ENCODE data around the gene FUT3. TPM values are rescaled to one million over a fixed set of nuclear protein-coding genes. Genes with fewer than 3 reads are reported as not detected.

FUT3 gene
- total RNA-seq, 2 donors from 2014 or later = 260 to 272 TPM

GRCh38 chr19:5806905-5807304, 44.3 kb downstream of the FUT3 start:
- no peak overlapping the region for H3K27ac ChIP-seq
- intact Hi-C loops (cut with DNase I) = loop anchor here (10.0 kb wide), 1 partner anchor 218 kb away; no protein-coding TSS in a partner anchor
- peaks cover 4% of the 10 kb centered on the region for H3K4me1 ChIP-seq
- H3K9ac ChIP-seq (ENCODE audit: low read depth in 2 of 2, low read length in 2 of 2) = no peak overlapping the region
- no peak for DNase-seq
- H3K4me3 ChIP-seq = no peak overlapping the region
- H3K9me3 ChIP-seq = no peaks in the 10 kb centered on the region
- H3K27me3 ChIP-seq = no peaks in the 10 kb centered on the region
- TF ChIP-seq CTCF (IDR thresholded peaks at IDR 0.05) = no peak
- no peaks in the 10 kb centered on the region for H3K36me3 ChIP-seq

GRCh38 chr19:5806133-5806489, 45.1 kb downstream of the FUT3 start:
- H3K4me1 ChIP-seq = peaks cover 4% of the 10 kb centered on the region
- TF ChIP-seq CTCF (IDR thresholded peaks at IDR 0.05) = peak; percentile 35
- DNase-seq = no peak
- no peak overlapping the region for H3K27ac ChIP-seq
- no peaks in the 10 kb centered on the region for H3K27me3 ChIP-seq
- H3K4me3 ChIP-seq = no peak overlapping the region
- no peak overlapping the region for H3K9ac ChIP-seq (ENCODE audit: low read depth in 2 of 2, low read length in 2 of 2)
- H3K9me3 ChIP-seq = no peaks in the 10 kb centered on the region
- no peaks in the 10 kb centered on the region for H3K36me3 ChIP-seq
- intact Hi-C loops (cut with DNase I) = loop anchor here (10.0 kb wide), 1 partner anchor 219 kb away; no protein-coding TSS in a partner anchor

GRCh38 chr19:5805462-5806132, 45.7 kb downstream of the FUT3 start:
- Histone ChIP-seq H3K4me3 (peak overlapping the region; percentile 19), H3K9me3 (no peaks in the 10 kb centered on the region), H3K36me3 (no peaks in the 10 kb centered on the region), H3K9ac (ENCODE audit: low read depth in 2 of 2, low read length in 2 of 2) (peak overlapping the region in 1 of 2 donors; percentile 34), H3K27ac (no peak overlapping the region), H3K4me1 (peaks cover 4% of the 10 kb centered on the region), H3K27me3 (no peaks in the 10 kb centered on the region)
- intact Hi-C loops (cut with DNase I) = loop anchor here (2.0 to 10.0 kb wide), 2 partner anchors 87 to 219 kb away; no protein-coding TSS in a partner anchor
- peak; percentile 79 for DNase-seq
- TF ChIP-seq CTCF (IDR thresholded peaks at IDR 0.05) = peak; percentile 79

GRCh38 chr19:5804516-5805461, 46.5 kb downstream of the FUT3 start, which contains the start of gene NRTN:
TSS of gene NRTN (plus strand) at chr19:5805067. CDS start at chr19:5824166, 19,099 bp downstream.
- TF ChIP-seq CTCF (IDR thresholded peaks at IDR 0.05) = no peak
- H3K9me3 ChIP-seq = no peaks in the 10 kb centered on the region
- H3K36me3 ChIP-seq = no peaks in the 10 kb centered on the region
- H3K9ac ChIP-seq (ENCODE audit: low read depth in 2 of 2, low read length in 2 of 2) = peak within 1 kb of the TSS in 1 of 2 donors; percentile 34
- intact Hi-C loops (cut with DNase I) = loop anchor here (2.0 to 10.0 kb wide), 2 partner anchors 88 to 220 kb away; no protein-coding TSS in a partner anchor
- no peaks in the 10 kb centered on the region for H3K27me3 ChIP-seq
- H3K27ac ChIP-seq = no peak within 1 kb of the TSS
- H3K4me1 ChIP-seq = peaks cover 4% of the 10 kb centered on the region
- DNase-seq = peak; percentile 67
- peak within 1 kb of the TSS; percentile 32 for H3K4me3 ChIP-seq

- H3K4me3 ChIP-seq = peak overlapping the region; percentile 32
- H3K9ac ChIP-seq (ENCODE audit: low read depth in 2 of 2, low read length in 2 of 2) = peak overlapping the region in 1 of 2 donors; percentile 9
- no peaks in the 10 kb centered on the region for H3K9me3 ChIP-seq
- no peaks in the 10 kb centered on the region for H3K36me3 ChIP-seq
- intact Hi-C loops (cut with DNase I) = loop anchor here (2.0 to 10.0 kb wide), 2 partner anchors 89 to 221 kb away; no protein-coding TSS in a partner anchor
- H3K27ac ChIP-seq = no peak overlapping the region
- DNase-seq = peak; percentile 94
- H3K4me1 ChIP-seq = peaks cover 4% of the 10 kb centered on the region
- H3K27me3 ChIP-seq = no peaks in the 10 kb centered on the region
- TF ChIP-seq CTCF (IDR thresholded peaks at IDR 0.05) = peak; percentile 86
Observed at GRCh38 chr19:5803752-5804515, 47.3 kb downstream of the FUT3 start.

All from colonic mucosa (tissue), 4 donors.